ENCODE results near the gene PRX. TPM values are rescaled to one million over a fixed set of nuclear protein-coding genes. Genes with fewer than 3 reads are reported as not detected.

The PRX gene
- total and polyA plus RNA-seq, 9 of the 15 experiments (the other 6 are each of a cell fraction or from before 2014, with no cell fraction given) = 0.65 to 3.5 (median 1.7) TPM; not detected in 2

DNA sequence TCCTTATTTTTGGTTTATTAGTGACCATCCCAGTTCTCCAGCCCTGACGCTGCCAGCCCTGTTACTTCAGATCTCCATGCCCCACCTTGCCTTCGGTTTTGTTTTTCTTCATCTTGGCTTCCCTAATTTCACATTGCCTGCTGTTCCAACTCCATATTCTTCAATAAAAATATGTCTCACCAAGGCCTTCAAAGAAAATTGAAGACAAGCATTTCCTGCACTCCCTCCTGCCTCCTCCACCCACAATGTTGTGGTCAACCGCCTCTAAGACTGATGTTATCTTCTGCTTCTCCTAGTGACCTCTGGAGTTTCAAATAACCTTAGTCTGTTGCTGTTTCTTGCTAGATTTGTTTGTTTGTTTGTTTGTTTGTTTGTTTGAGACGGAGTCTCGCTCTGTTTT lies 50.1 kb downstream of the PRX start (continued):
- TF ChIP-seq RHOXF2B (CRISPR knock-in tag; conservative IDR thresholded peaks at IDR 0.05) (no peak), JUND (IDR thresholded peaks at IDR 0.05; ENCODE audit: borderline replicate concordance, low read depth, low read length) (no peak), JUND (tag; IDR thresholded peaks at IDR 0.05; ENCODE audit: borderline replicate concordance, low read depth, low read length) (no peak), HES1 (IDR thresholded peaks at IDR 0.05; ENCODE audit: low read depth) (no peak), MEF2A (IDR thresholded peaks at IDR 0.05; ENCODE audit: control insufficient read depth, low read depth, low read length) (no peak), C11orf30 (IDR thresholded peaks at IDR 0.05; ENCODE audit: low read depth) (no peak), GATAD2B (IDR thresholded peaks at IDR 0.05; ENCODE audit: borderline replicate concordance) (no peak), FOXA3 (CRISPR knock-in tag; conservative IDR thresholded peaks at IDR 0.05 in 1 of 2, IDR thresholded peaks at IDR 0.05 in 1 of 2) (no peak), ZBTB8A (IDR thresholded peaks at IDR 0.05; ENCODE audit: partially characterized antibody) (no peak), MCM5 (IDR thresholded peaks at IDR 0.05; ENCODE audit: low read depth) (no peak), MXD1 (CRISPR knock-in tag; IDR thresholded peaks at IDR 0.05; ENCODE audit: borderline replicate concordance, poor library complexity, severe bottlenecking) (no peak), ZNF165 (CRISPR knock-in tag; IDR thresholded peaks at IDR 0.05; ENCODE audit: borderline replicate concordance) (0 out of 2 replicates have a peak, but pooled peaks have one; percentile 48), GTF2A2 (tag; IDR thresholded peaks at IDR 0.05) (no peak), PTRF (tag; IDR thresholded peaks at IDR 0.05) (no peak), ZNF316 (IDR thresholded peaks at IDR 0.05) (no peak), BHLHE40 (IDR thresholded peaks at IDR 0.05; ENCODE audit: low read length) (no peak)
- TF ChIP-seq, protein P1, sequence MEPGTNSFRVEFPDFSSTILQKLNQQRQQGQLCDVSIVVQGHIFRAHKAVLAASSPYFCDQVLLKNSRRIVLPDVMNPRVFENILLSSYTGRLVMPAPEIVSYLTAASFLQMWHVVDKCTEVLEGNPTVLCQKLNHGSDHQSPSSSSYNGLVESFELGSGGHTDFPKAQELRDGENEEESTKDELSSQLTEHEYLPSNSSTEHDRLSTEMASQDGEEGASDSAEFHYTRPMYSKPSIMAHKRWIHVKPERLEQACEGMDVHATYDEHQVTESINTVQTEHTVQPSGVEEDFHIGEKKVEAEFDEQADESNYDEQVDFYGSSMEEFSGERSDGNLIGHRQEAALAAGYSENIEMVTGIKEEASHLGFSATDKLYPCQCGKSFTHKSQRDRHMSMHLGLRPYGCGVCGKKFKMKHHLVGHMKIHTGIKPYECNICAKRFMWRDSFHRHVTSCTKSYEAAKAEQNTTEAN (CRISPR knock-in tag; IDR thresholded peaks at IDR 0.05) = no peak
- TF ChIP-seq, protein P2, sequence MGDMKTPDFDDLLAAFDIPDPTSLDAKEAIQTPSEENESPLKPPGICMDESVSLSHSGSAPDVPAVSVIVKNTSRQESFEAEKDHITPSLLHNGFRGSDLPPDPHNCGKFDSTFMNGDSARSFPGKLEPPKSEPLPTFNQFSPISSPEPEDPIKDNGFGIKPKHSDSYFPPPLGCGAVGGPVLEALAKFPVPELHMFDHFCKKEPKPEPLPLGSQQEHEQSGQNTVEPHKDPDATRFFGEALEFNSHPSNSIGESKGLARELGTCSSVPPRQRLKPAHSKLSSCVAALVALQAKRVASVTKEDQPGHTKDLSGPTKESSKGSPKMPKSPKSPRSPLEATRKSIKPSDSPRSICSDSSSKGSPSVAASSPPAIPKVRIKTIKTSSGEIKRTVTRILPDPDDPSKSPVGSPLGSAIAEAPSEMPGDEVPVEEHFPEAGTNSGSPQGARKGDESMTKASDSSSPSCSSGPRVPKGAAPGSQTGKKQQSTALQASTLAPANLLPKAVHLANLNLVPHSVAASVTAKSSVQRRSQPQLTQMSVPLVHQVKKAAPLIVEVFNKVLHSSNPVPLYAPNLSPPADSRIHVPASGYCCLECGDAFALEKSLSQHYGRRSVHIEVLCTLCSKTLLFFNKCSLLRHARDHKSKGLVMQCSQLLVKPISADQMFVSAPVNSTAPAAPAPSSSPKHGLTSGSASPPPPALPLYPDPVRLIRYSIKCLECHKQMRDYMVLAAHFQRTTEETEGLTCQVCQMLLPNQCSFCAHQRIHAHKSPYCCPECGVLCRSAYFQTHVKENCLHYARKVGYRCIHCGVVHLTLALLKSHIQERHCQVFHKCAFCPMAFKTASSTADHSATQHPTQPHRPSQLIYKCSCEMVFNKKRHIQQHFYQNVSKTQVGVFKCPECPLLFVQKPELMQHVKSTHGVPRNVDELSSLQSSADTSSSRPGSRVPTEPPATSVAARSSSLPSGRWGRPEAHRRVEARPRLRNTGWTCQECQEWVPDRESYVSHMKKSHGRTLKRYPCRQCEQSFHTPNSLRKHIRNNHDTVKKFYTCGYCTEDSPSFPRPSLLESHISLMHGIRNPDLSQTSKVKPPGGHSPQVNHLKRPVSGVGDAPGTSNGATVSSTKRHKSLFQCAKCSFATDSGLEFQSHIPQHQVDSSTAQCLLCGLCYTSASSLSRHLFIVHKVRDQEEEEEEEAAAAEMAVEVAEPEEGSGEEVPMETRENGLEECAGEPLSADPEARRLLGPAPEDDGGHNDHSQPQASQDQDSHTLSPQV (IDR thresholded peaks at IDR 0.05) = no peak
- TF ChIP-seq, protein P3, sequence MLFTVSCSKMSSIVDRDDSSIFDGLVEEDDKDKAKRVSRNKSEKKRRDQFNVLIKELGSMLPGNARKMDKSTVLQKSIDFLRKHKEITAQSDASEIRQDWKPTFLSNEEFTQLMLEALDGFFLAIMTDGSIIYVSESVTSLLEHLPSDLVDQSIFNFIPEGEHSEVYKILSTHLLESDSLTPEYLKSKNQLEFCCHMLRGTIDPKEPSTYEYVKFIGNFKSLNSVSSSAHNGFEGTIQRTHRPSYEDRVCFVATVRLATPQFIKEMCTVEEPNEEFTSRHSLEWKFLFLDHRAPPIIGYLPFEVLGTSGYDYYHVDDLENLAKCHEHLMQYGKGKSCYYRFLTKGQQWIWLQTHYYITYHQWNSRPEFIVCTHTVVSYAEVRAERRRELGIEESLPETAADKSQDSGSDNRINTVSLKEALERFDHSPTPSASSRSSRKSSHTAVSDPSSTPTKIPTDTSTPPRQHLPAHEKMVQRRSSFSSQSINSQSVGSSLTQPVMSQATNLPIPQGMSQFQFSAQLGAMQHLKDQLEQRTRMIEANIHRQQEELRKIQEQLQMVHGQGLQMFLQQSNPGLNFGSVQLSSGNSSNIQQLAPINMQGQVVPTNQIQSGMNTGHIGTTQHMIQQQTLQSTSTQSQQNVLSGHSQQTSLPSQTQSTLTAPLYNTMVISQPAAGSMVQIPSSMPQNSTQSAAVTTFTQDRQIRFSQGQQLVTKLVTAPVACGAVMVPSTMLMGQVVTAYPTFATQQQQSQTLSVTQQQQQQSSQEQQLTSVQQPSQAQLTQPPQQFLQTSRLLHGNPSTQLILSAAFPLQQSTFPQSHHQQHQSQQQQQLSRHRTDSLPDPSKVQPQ (CRISPR knock-in tag; IDR thresholded peaks at IDR 0.05; ENCODE audit: borderline replicate concordance) = no peak
